ENCODE measurements around the gene CHD9NB.

DNA sequence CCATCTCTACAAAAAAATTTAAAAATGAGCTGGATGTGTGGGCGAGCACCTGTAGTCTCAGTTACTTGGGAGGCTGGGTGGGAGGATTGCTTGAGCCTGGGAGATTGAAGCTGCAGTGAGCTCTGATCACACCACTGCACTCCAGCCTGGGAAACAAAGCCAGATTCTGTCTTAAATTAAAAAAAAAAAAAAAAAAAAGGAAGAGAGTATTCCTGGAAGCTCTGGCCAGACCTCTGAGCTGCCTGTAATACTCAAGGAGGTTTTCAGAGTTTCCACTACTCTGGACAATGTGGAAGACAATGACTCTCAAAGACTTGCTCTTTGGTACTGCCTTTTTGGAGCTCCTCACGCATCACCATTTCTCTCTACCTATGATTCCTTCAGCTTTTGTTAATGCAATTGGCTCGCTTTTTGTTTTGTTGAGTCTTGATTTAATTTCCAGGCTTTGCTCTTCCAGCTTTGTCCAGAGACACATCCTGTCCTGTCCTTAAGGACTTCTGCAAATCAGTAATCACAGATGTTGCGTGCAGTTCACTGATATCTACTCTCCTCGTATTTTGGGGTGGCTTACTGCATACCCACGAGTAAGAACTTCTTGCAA lies 12.9 kb upstream of the CHD9NB start:
- TF ChIP-seq USF2 (IDR thresholded peaks at IDR 0.05; ENCODE audit: borderline replicate concordance, low read depth, low read length), result no peak
- no peak for TF ChIP-seq GATA2 (CRISPR knock-in tag; IDR thresholded peaks at IDR 0.05)
- TF ChIP-seq, protein P1, sequence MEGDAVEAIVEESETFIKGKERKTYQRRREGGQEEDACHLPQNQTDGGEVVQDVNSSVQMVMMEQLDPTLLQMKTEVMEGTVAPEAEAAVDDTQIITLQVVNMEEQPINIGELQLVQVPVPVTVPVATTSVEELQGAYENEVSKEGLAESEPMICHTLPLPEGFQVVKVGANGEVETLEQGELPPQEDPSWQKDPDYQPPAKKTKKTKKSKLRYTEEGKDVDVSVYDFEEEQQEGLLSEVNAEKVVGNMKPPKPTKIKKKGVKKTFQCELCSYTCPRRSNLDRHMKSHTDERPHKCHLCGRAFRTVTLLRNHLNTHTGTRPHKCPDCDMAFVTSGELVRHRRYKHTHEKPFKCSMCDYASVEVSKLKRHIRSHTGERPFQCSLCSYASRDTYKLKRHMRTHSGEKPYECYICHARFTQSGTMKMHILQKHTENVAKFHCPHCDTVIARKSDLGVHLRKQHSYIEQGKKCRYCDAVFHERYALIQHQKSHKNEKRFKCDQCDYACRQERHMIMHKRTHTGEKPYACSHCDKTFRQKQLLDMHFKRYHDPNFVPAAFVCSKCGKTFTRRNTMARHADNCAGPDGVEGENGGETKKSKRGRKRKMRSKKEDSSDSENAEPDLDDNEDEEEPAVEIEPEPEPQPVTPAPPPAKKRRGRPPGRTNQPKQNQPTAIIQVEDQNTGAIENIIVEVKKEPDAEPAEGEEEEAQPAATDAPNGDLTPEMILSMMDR (IDR thresholded peaks at IDR 0.05), result no peak
- no peak for TF ChIP-seq RAD21 (IDR thresholded peaks at IDR 0.05; ENCODE audit: low read length)
- no peak for TF ChIP-seq CHD2 (IDR thresholded peaks at IDR 0.05; ENCODE audit: low read length, partially characterized antibody)
- no peak for TF ChIP-seq RCOR1 (IDR thresholded peaks at IDR 0.05; ENCODE audit: low read length)
- TF ChIP-seq EP300 (IDR thresholded peaks at IDR 0.05; ENCODE audit: borderline replicate concordance in 1 of 2, low read depth in 1 of 2, low read length in 1 of 2), result no peak
